ENCODE data around the gene CA6.
A peak's percentile ranks its signal among the peaks of the same experiment; 100 is the strongest.
"Not testable (repeated sequence)": the region's sequence is repeated elsewhere in the genome, so short reads cannot be mapped to it uniquely, and the experiment has no call there.

The CA6 gene

DNA sequence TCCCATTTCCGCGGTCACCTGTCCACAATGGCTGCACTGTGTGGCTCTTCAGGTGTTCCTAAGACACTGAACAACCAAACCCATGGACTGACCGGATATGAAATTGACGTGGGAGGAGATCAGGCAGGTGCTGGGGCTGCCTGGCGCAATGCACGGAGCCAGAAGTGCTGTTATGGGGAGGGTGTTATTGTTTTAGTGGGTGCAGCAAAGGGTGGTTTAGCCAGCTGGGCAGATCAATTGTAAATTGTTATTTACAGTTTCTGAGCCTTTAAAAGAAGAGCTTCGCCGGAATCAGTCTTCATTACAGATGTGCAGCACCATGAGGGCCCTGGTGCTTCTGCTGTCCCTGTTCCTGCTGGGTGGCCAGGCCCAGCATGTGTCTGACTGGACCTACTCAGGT is at the start of gene CA6:
TSS of gene CA6 (plus strand) at position 301 of the 400 bp plus-strand sequence. CDS start at position 320, 19 bp downstream.
- no peak for DNase-seq

DNA sequence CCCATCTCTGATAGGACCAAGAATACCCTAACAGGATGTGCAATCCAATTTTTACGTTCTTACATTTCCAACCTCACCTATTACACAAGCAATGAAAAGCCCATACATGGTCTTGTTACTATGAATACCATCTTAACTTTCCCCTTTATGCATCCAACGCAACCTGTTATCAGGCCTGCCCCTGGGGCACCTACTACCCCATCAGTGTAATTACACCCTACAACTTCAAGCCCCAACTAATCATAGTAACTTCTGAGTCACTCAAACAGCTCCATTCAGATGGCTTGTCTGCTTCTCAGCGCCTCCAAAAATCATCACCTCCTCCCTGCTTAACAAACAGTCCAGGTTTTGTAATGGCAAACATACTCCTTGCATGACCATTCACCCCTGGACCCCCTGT is 48.9 kb upstream of the CA6 start:
- not testable (repeated sequence) for DNase-seq

DNA sequence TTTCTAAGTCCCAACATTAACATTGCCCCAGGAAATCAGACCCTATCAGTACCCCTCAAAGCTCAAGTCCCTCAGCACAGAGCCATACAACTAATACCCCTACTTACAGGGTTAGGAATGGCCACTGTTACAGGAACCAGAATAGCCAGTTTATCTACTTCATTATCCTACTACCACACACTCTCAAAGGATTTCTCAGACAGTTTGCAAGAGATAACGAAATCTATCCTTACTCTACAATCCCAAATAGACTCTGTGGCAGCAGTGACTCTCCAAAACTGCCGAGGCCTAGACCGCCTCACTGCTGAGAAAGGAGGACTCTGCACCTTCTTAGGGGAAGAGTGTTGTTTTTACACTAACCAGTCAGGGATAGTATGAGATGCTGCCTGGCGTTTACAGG is 48.2 kb upstream of the CA6 start:
- DNase-seq, result not testable (repeated sequence)

DNA sequence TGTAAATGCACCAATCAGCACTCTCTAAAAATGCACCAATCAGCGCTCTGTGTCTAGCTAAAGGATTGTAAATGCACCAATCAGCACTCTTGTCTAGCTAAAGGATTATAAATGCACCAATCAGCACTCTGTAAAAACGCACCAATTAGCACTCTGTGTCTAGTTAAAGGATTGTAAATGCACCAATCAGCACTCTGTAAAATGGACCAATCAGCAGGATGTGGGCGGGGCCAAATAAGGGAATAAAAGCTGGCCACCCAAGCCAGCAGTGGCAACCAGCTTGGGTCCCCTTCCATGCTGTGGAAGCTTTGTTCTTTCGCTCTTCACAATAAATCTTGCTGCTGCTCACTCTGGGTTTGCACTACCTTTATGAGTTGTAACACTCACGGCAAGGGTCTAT is 47.2 kb upstream of the CA6 start:
- not testable (repeated sequence) for DNase-seq

DNA sequence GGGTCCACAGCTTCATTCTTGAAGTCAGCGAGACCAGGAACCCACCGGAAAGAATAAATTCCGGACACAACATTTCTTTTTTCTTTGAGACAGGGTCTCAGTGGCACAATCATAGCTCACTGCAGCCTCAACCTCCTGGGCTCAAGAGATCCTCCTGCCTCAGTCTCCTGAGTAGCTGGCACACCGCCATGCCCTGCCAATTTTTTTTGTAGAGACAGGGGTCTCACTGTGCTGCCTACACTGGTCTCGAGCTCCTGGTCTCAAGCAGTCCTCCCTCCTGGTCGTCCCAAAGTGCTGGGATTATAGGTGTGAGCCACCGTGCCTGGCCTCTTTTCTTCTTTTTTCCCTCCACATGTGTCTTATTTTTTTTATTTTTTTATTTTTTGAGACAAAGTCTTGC is 46.6 kb upstream of the CA6 start:
- no peak for DNase-seq

DNA sequence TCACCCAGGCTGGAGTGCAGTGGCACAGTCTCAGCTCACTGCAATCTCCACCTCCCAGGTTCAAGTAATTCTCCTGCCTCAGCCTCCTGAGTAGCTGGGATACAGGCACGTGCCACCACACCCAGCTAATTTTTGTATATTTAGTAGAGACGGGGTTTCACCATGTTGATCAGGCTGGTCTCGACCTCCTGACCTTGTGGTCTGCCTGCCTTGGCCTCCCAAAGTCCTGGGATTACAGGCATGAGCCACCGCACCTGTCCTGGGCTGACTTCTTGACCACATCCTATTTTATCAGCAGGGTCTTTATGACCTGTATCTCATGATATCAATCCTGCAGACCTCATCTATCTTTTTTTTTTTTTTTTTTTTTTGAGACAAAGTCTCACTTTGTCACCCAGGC is 45.0 kb upstream of the CA6 start:
- not testable (repeated sequence) for DNase-seq

DNA sequence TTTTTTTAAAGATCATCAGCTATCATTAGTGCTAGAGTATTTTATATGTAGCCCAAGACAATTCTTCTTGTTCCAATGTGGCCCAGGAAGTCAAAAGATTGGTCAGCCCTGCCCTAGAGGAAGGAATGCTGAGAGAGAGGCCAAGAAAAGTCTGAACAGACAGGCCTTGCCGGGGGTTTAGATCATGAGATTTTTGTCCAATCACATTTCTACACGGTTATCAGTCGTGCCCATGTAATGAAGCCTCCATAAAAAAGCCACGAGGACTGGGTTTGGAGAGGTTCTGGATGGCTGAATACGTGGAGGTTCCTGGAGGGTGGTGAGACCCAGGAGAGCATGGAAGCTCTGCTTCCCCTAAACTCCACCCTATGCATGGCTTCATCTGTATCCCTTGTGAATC is 42.9 kb upstream of the CA6 start:
- DNase-seq, result no peak

DNA sequence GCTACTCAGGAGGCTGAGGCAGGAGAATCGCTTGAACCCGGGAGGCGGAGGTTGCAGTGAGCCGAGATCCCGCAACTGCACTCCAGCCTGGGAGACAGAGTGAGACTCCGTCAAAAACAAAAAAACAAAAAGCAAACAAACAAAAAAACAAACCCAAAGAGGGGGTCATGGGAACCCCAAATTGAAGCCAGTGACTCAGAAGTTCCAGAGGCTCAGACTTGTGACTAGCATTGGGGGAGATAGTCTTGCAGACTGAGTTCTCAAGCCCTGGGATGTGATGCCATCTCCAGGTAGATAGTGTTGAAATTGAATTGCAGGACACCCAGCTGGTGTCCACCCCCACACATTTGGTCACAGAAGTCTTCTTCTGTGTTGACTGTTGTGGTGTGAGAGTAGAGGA is 42.3 kb upstream of the CA6 start:
- DNase-seq, result no peak

DNA sequence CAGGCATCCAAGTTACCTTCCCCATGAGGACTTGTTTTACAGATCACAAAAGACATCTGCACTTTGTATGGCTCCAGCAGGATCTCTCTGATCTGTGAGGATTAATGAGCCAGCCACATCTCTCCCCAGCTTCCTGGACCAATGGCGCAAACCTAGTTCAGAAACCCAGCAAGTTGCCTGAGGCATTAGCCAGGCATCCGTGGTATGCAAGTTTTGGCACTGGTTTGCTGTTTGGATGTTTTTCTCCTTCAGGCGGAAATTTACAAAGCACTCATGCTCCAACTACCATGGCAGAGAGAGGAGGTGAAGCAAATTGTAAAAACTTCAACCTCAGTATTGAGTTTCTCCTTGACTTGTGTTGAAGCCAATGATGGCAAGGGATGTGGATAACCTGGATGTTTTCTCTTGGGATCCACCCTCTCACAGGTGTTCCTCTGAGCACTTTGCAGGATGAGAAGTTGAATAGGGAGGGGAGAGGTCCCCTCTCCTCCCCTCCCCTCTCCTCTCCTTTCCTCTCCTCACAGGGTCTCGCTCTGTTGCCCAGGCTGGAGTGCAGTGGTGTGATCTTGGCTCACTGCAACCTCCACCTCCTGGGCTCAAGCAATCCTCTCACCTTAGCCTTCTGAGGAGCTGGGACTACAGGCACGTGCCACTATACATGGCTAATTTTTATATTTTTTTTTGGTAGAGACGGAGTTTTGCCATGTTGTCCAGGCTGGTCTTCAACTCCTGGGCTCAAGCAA is 41.6 kb upstream of the CA6 start:
- DNase-seq, result no peak

DNA sequence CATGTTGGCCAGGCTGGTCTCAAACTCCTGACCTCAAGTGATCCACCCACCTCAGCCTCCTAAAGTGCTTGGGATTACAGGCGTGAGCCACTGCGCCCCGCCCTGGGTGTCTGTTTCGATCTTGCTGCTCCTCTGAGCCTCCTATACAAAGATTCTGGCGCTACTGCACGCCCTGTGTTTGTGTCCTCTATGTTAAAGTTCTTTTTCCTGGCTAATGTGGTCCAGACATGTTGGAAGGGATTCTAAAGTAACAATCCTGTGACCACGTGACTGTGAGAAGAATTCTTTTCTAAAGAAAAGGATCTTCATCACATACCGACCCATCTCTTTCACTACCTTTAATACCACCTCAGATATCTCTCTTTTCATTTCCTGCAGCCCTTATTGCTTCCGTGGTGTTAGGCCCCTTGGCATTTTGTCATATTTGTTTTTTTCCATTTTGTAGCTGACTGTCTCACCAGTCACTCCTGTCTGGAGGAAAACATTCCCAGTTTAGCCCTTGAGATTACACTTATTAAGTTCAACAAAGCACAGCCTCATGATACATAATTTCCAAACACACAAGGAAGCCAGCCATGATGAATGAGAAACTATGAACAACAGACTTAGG is 40.0 kb upstream of the CA6 start:
- DNase-seq, result no peak

DNA sequence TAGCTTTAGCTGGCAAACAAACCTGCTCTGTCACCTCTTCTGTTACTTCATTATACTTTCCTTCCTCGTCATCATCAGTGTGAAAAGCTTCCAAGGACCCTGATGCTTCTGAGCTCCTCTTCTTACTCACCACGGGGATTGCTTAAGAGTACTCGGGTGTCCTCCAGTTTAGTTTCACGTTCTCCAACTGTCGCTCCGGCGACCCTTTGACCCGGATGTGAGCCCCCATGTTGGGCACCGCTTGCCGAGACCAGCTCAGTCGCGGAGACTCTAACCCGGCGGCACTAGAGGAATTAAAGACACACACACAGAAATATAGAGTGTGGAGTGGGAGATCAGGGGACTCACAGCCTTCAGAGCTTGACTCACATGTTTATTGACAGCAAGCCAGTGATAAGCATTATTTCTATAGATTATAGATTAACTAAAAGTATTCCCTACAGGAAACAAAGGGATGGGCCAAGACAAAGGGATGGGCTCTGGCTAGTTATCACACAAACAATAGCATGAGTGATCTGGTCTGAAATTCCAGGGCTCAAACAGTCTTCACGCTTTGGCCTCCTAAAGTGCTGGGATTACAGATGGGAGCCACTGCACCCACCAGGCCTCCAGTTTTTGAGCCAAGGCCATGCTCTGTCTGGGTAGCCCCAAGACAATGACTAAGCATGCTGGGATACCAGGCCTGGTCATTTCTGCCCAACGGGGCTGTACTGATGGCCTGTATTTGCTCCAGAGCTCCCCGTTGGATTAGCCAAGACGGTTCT is 37.1 kb upstream of the CA6 start:
- DNase-seq, result no peak

DNA sequence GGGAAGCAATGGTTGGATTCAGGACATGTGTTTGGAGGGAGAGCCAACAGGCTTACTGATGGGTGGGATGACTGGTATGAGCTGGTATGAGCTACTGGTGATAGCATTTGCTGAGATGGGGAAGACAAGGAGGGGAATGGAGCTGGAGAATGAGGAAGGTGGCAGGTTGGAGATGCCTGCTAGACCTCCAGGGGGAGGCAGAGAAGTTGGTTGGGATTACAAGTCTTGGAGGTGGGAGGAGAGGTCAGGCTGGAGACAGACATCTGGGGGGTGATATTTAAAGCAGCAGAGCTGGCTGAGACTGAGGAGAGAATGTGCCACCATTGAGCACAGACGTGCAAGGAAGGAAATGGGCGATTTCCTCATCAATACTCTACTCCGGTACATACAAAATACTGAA is 35.3 kb upstream of the CA6 start:
- DNase-seq, result no peak

DNA sequence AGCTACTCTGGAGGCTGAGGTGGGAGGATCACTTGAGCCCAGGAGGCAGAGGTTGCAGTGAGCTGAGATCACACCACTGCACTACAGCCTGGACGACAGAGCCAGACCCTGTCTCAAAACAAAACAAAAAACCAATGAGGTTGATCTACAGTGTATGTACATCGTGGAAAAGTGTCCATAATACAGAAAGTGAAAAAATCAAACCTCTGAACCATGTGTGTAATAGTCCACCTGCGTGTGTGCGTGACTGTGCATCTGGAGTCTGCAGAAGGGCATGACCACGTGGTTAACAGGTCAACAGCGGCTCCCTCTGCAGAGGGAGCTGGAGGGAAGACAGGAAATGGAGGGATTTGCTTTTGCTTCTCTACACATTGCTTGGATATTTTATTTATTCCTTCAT is 34.8 kb upstream of the CA6 start:
- DNase-seq, result peak in 1 of 2 experiments; percentile 29

DNA sequence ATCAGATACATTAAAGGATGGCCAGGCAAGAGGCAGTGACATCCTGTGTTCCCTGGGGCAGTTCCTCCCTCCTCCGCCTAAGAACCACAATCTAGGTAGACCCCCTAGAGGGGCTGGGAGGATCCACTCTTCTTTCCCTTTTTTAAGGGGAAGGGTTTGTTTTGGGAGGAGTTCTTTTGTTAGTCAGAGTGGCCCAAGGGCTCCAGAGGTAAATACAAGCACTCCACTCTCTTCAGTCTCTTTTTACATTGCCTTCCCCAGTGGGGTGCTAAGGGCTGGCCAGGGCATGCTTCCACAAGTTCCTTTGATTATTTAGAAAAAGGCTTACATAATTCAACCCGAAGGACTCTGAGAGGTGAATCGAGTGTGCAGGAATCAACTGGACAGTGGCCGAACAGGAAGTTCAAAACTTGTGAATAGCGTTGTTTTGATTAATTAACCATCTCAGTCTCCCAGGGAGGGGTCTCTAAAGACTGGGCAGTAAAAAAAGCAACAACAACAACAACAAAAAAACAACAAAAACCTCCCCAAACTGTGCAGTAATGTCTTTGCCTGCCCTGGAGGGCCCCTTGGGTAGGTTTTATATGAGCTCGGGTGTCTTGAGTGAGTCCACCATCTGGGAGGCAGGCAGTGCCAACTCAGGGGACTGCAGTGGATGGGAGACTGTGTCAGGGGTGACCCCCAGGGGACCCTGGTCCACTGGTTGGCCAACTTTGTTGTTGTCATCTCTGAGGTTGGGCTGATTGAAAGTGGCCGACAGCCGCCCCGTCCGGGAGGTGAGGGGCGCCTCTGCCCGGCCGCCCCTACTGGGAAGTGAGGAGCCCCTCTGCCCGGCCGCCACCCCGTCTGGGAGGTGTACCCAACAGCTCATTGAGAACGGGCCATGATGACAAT is 34.0 kb upstream of the CA6 start:
- no peak for DNase-seq

DNA sequence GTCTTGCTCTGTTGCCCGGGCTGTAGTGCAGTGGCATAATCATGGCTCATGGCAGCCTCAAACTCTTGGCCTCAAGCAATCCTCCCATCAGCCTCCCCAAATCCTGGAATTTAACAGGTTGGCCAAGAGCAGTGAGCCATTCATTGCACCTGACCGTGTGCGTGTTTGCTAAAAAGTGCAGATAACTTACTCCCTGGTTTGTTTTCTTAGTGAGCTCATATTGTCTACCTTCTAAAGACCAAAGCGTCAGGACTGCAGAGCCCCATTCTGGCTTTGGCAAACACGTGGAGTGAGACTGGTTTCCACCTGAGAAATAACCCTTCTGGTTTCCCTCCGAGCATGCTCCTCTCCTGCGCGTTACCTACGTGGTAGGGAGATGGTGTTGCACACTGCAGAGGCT is 32.2 kb upstream of the CA6 start:
- no peak for DNase-seq

DNA sequence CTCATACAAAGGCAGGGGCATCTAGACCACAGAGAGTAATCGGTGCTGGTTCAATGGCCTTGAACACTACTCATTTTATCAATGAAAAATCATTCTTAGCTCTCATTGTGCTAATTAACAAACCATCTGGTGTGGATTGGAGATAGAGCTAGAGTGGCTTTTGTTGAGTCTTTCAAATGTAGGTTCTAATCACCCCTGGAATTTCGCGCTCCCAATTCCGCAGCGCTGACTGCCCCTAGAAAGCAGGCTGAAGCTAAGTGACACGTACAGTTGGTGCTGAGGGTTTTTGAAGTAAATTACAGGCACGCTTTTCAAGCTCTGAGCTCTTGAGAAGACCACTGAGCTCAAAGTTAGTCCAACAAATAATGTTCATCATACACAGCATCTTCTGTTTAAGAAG is 31.2 kb upstream of the CA6 start:
- DNase-seq, result peak; percentile 44 to 64

DNA sequence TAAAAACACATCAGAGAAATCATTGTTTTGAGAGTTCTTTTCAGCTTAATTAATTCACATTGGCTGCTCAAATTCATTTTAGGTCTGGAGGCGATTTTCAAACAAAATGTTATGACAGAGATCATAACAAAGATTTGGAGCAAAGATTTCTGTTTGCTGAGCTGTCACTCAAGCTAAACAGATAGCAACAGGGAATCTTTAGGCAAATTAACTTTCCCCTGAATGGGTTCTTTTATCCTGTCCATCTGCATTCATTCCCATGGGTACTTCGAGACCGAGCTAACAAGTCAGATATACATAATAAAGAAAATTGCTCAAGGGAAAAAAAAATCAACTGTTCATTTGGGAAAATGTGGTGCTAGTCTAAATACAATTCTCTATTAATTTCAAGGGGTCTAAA is 30.2 kb upstream of the CA6 start:
- DNase-seq, result no peak

DNA sequence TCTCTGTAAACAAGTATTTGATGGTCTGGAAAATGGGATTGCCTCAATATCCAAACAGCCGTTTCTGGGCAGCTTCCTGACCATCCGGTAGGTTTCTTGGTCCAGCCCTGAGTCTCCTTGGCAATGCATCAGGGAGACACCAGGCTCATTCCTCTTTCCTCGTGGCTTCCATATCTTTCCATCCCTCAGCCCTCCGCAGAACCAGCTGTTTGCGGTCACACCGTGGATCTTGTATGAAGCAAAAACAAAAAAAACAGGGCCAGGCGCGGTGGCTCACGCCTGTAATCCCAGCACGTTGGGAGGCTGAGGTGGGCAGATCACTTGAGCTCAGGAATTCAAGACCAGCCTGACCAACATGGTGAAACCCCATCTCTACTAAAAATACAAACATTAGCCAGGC is 28.1 kb upstream of the CA6 start:
- DNase-seq, result not testable (repeated sequence)

DNA sequence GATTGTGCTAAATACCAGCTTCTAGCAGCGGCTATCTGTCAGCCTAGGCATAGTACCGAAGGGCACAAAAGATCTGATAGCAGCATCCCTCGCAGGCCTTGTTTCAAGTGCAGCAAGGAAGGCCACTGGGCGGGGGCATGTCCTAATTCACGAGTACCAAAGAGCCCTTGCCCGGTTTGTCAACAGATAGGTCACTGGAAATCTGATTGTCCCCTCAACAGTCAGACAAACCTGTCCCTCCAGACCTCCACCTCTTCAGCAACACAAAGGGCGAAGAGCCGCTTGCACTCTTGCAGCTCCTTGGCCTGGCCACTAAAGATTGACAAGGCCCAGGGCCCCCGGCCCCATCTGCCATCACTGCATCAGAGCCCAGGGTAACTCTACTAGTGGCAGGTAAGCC is 22.7 kb upstream of the CA6 start:
- no peak for DNase-seq

DNA sequence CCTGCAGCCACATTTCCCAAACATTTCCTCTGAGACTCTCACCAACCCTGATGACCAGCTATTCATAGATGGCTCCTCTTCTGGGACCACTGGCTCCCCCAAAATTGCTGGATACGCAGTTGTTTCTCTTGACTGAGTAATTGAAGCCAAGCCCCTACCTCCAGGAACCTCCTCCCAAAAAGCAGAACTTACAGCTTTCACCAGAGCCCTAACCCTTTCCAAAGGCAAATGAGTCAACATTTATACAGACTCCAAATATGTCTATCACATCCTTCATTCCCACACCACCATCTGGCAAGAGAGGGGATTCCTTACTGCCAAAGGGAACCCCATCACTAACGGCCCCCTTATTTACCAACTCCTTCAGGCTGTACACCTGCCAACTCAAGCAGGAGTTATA is 20.3 kb upstream of the CA6 start:
- DNase-seq, result peak; percentile 28 to 83

DNA sequence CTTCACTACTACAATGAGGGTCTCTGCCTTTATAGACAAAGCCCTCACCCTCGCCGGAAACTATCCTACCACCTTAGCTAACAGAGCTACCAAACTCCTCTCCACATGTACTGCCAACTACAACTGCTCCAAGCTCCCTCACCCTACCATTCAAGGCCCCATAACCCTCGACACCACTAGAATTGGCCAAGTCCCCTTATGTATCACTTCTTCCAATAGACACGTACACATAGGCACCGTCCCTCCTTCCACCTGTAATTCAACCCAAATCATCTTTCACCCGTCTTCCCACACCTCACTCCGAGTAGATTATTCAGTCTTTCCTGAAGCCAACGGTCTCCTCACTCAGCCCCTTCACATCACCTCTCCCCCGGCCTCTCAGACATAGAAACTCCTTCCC is 19.7 kb upstream of the CA6 start:
- DNase-seq, result no peak

DNA sequence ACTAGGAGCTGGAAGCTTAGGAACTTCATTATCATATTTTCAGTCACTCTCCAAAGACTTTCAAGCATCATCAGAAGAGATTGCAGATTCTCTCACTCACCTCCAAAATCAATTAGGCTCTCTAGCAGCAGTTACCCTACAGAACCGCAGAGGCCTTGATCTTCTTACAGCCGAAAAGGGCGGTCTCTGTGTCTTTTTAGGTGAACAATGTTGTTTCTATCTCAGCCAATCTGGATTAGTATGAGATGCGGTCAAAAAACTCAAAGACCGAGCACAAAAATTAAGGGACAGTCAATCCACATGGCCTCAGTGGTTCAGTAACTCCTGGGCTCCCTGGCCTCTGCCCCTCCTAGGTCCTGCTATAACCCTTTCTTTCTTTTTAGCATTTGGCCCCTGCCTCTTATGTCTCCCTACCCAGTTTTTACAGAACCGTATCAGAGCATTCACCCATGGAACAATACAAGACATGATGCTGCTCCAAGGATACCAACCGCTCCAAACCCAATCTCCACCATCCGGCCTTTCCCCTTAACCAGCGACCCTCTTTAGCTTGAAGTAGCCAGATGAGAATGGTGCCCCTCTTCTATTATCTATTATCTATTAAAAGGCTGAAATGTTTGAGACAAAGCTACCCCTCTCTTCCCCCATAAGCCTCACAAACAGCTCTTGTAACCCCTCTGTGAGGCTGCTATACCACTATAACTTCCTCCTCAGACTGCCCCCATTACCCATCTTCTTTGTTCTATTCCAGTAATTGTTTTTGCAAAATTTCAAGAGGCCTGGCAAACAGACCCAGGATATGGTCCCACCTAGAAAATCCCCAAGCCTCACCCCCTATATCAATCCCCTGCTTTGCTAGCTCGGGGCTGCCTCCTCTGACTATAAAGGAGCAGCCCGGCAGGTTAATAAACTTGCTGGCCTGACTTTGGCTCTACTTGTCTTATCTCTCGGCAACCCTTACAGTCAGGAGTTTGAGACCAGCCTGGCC is 18.7 kb upstream of the CA6 start:
- DNase-seq, result peak in 1 of 2 experiments; percentile 68

Data from NCI-H524 (cell line).